Mesendoderm (in vitro differentiated cells): ENCODE data around the gene ATN1.

ENCODE experiments used
- DNase-seq: peaks from one replicate; pipeline ENCODE4 v3.0.0; 2013
- H2AK5ac ChIP-seq: 2 replicates; pipeline ENCODE4 v1.6.1; 2013; ENCODE audit warnings: low read length, inconsistent platforms
- H2BK120ac ChIP-seq: 2 replicates; pipeline ENCODE4 v1.6.1; 2013; ENCODE audit warnings: low read depth, mild to moderate bottlenecking, low read length, moderate library complexity, mixed read lengths
- H2BK15ac ChIP-seq: replicated peaks from 2 replicates; pipeline ENCODE4 v1.6.1; 2013; ENCODE audit warnings: low read depth, mild to moderate bottlenecking, moderate library complexity
- H2BK5ac ChIP-seq: 2 replicates; pipeline ENCODE4 v1.6.1; 2013; ENCODE audit warnings: low read length, inconsistent platforms
- H3K18ac ChIP-seq: 2 replicates; pipeline ENCODE4 v1.6.1; 2013; ENCODE audit warnings: mild to moderate bottlenecking, low read length, mixed read lengths
- H3K23ac ChIP-seq: one replicate; pipeline ENCODE4 v1.6.1; 2013; ENCODE audit warnings: low read length
- H3K27ac ChIP-seq: 2 replicates; pipeline ENCODE4 v1.5.1; 2013; ENCODE audit warnings: low read depth, mild to moderate bottlenecking, inconsistent platforms, low read length, moderate library complexity
- H3K27me3 ChIP-seq: 2 replicates; pipeline ENCODE4 v1.6.1; 2013; ENCODE audit warnings: low read length, control low read depth, mild to moderate bottlenecking, inconsistent platforms; ENCODE audit not compliant: insufficient read depth, poor library complexity
- H3K36me3 ChIP-seq: 2 replicates; pipeline ENCODE4 v1.6.1; 2013; ENCODE audit warnings: low read length, inconsistent platforms; ENCODE audit not compliant: control insufficient read depth, insufficient read depth
- H3K4ac ChIP-seq: one replicate; pipeline ENCODE4 v1.6.1; 2013; ENCODE audit warnings: low read depth, mild to moderate bottlenecking, low read length, moderate library complexity
- H3K4me1 ChIP-seq: 2 replicates; pipeline ENCODE4 v1.6.1; 2013; ENCODE audit warnings: low read depth, low read length, inconsistent platforms; ENCODE audit not compliant: control insufficient read depth
- H3K4me2 ChIP-seq: 2 replicates; pipeline ENCODE4 v1.6.1; 2013; ENCODE audit warnings: low read length
- H3K4me3 ChIP-seq: 2 replicates; pipeline ENCODE4 v1.5.1; 2013; ENCODE audit warnings: mild to moderate bottlenecking, low read length
- H3K56ac ChIP-seq: one replicate; pipeline ENCODE4 v1.6.1; 2013; ENCODE audit warnings: low read length
- H3K79me1 ChIP-seq: 2 replicates; pipeline ENCODE4 v1.6.1; 2013; ENCODE audit warnings: low read length, inconsistent platforms
- H3K79me2 ChIP-seq: 2 replicates; pipeline ENCODE4 v1.6.1; 2013; ENCODE audit warnings: mild to moderate bottlenecking, low read length; ENCODE audit not compliant: control insufficient read depth, insufficient read depth
- H3K9ac ChIP-seq: 2 replicates; pipeline ENCODE4 v1.6.1; 2013; ENCODE audit warnings: low read length, inconsistent platforms
- H4K5ac ChIP-seq: one replicate; pipeline ENCODE4 v1.6.1; 2013; ENCODE audit warnings: low read length
- H4K8ac ChIP-seq: one replicate; pipeline ENCODE4 v1.6.1; 2013; ENCODE audit warnings: low read depth, mild to moderate bottlenecking, control low read depth, low read length, moderate library complexity
- WGBS: extraction: QIAGEN DNeasy Blood & Tissue Kit; methylation state at CpG from one replicate; pipeline ENCODE4 v1.1.7; 2013; ENCODE audit warnings: low lambda C conversion rate, missing lambda C conversion rate; ENCODE audit not compliant: insufficient coverage; ENCODE audit errors: extremely low coverage; 5-methylcytosine and 5-hydroxymethylcytosine counted together

The ATN1 gene

GRCh38 chr12:6956021-6956727 lies 28.4 kb downstream of the ATN1 start:
- peaks cover under 1% of the 10 kb centered on the region for H3K4me1 ChIP-seq
- no peaks in the 10 kb centered on the region for H3K79me2 ChIP-seq
- H3K27ac ChIP-seq: no peak overlapping the region
- H2BK15ac ChIP-seq: no peak overlapping the region
- H2BK120ac ChIP-seq: no peak overlapping the region
- H3K4me3 ChIP-seq: no peak overlapping the region
- no peak overlapping the region for H3K18ac ChIP-seq
- H3K27me3 ChIP-seq: no peaks in the 10 kb centered on the region
- H3K9ac ChIP-seq: no peak overlapping the region
- DNase-seq: no peak
- WGBS: no CpG with 5 or more reads among the region's 28 CpGs
- H4K5ac ChIP-seq: no peak overlapping the region
- H2AK5ac ChIP-seq: no peak overlapping the region
- H3K79me1 ChIP-seq: no peaks in the 10 kb centered on the region
- H3K4ac ChIP-seq: no peak overlapping the region
- H3K36me3 ChIP-seq: no peaks in the 10 kb centered on the region
- no peak overlapping the region for H2BK5ac ChIP-seq
- H3K56ac ChIP-seq: no peak overlapping the region
- no peak overlapping the region for H3K4me2 ChIP-seq
- H4K8ac ChIP-seq: no peak overlapping the region
- H3K23ac ChIP-seq: no peak overlapping the region

GRCh38 chr12:6957151-6957701 lies 29.5 kb downstream of the ATN1 start:
- no peak overlapping the region for H3K56ac ChIP-seq
- H2BK120ac ChIP-seq: no peak overlapping the region
- H2AK5ac ChIP-seq: no peak overlapping the region
- H3K36me3 ChIP-seq: no peaks in the 10 kb centered on the region
- no peak for DNase-seq
- H4K5ac ChIP-seq: no peak overlapping the region
- peaks cover 6% of the 10 kb centered on the region for H3K4me1 ChIP-seq
- no peaks in the 10 kb centered on the region for H3K79me1 ChIP-seq
- no CpG with 5 or more reads among the region's 20 CpGs for WGBS
- H4K8ac ChIP-seq: no peak overlapping the region
- H3K4ac ChIP-seq: no peak overlapping the region
- H3K27ac ChIP-seq: no peak overlapping the region
- no peaks in the 10 kb centered on the region for H3K27me3 ChIP-seq
- H3K18ac ChIP-seq: no peak overlapping the region
- H2BK5ac ChIP-seq: no peak overlapping the region
- H3K23ac ChIP-seq: no peak overlapping the region
- no peak overlapping the region for H3K9ac ChIP-seq
- H2BK15ac ChIP-seq: no peak overlapping the region
- no peak overlapping the region for H3K4me2 ChIP-seq
- no peaks in the 10 kb centered on the region for H3K79me2 ChIP-seq
- no peak overlapping the region for H3K4me3 ChIP-seq

GRCh38 chr12:6957741-6958608 lies 30.2 kb downstream of the ATN1 start:
- H3K27ac ChIP-seq: no peak overlapping the region
- no peaks in the 10 kb centered on the region for H3K79me1 ChIP-seq
- no peak overlapping the region for H3K4me3 ChIP-seq
- no CpG with 5 or more reads among the region's 28 CpGs for WGBS
- H3K36me3 ChIP-seq: no peaks in the 10 kb centered on the region
- no peak overlapping the region for H3K56ac ChIP-seq
- no peak overlapping the region for H3K9ac ChIP-seq
- peaks cover 2% of the 10 kb centered on the region for H3K79me2 ChIP-seq
- no peak overlapping the region for H3K4ac ChIP-seq
- no peak overlapping the region for H3K23ac ChIP-seq
- H3K27me3 ChIP-seq: no peaks in the 10 kb centered on the region
- H3K4me2 ChIP-seq: no peak overlapping the region
- no peak overlapping the region for H2BK5ac ChIP-seq
- no peak overlapping the region for H4K5ac ChIP-seq
- no peak for DNase-seq
- H2BK15ac ChIP-seq: no peak overlapping the region
- H2BK120ac ChIP-seq: no peak overlapping the region
- no peak overlapping the region for H2AK5ac ChIP-seq
- no peak overlapping the region for H3K18ac ChIP-seq
- peaks cover 10% of the 10 kb centered on the region for H3K4me1 ChIP-seq
- no peak overlapping the region for H4K8ac ChIP-seq

GRCh38 chr12:6958609-6959057 lies 30.9 kb downstream of the ATN1 start:
- H2BK5ac ChIP-seq: no peak overlapping the region
- H3K27ac ChIP-seq: no peak overlapping the region
- H3K4me3 ChIP-seq: no peak overlapping the region
- no peak overlapping the region for H3K18ac ChIP-seq
- no peak overlapping the region for H3K9ac ChIP-seq
- H4K8ac ChIP-seq: no peak overlapping the region
- H3K79me1 ChIP-seq: no peaks in the 10 kb centered on the region
- no peak overlapping the region for H2BK120ac ChIP-seq
- H3K4ac ChIP-seq: no peak overlapping the region
- H2AK5ac ChIP-seq: no peak overlapping the region
- H3K56ac ChIP-seq: no peak overlapping the region
- H2BK15ac ChIP-seq: no peak overlapping the region
- WGBS: no CpG with 5 or more reads among the region's 10 CpGs
- H3K4me1 ChIP-seq: peaks cover 10% of the 10 kb centered on the region
- H3K79me2 ChIP-seq: peaks cover 6% of the 10 kb centered on the region
- H3K27me3 ChIP-seq: no peaks in the 10 kb centered on the region
- DNase-seq: no peak
- no peak overlapping the region for H3K23ac ChIP-seq
- no peak overlapping the region for H4K5ac ChIP-seq
- H3K4me2 ChIP-seq: no peak overlapping the region
- H3K36me3 ChIP-seq: no peaks in the 10 kb centered on the region

GRCh38 chr12:6959058-6959804 lies 31.5 kb downstream of the ATN1 start:
- Histone ChIP-seq H3K36me3 (no peaks in the 10 kb centered on the region), H3K9ac (no peak overlapping the region), H3K79me2 (peaks cover 11% of the 10 kb centered on the region), H4K5ac (no peak overlapping the region), H2BK120ac (no peak overlapping the region), H3K4me2 (no peak overlapping the region), H2AK5ac (no peak overlapping the region), H4K8ac (no peak overlapping the region), H3K4me1 (peaks cover 10% of the 10 kb centered on the region), H3K27ac (no peak overlapping the region), H2BK5ac (no peak overlapping the region), H3K56ac (no peak overlapping the region), H2BK15ac (no peak overlapping the region), H3K4me3 (no peak overlapping the region), H3K4ac (no peak overlapping the region), H3K79me1 (no peaks in the 10 kb centered on the region), H3K23ac (no peak overlapping the region), H3K18ac (no peak overlapping the region), H3K27me3 (no peaks in the 10 kb centered on the region)
- DNase-seq: no peak
- no CpG with 5 or more reads among the region's 24 CpGs for WGBS
